GM21786 (cell line): ENCODE results near the gene IGFBP7.

Experiments
- ATAC-seq: cut with Tn5 transposase; IDR thresholded peaks from one replicate; pipeline ENCODE4 v1.9.1; 2021; ENCODE audit not compliant: unreplicated experiment

Gene IGFBP7

DNA sequence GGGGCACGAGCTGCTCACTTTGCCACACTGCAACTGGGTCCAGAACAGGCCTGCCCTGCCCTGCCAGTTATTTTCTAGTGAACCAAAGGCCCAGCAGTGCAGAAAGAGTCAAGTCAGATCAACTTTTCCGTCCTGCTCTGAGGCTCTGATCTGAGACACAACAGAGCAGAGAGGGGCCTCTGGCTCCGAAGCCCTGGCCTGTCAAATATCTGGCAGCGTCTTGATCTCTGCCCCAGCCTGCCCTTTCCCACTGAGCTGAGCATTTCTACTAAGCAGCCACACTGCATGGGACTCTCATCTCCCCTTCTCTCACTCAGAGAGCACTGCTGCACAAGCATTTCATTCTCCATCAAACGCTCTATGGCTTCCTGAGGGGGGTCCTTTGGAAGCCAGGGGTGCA, 11.8 kb downstream of the IGFBP7 start:
- ATAC-seq = no peak

DNA sequence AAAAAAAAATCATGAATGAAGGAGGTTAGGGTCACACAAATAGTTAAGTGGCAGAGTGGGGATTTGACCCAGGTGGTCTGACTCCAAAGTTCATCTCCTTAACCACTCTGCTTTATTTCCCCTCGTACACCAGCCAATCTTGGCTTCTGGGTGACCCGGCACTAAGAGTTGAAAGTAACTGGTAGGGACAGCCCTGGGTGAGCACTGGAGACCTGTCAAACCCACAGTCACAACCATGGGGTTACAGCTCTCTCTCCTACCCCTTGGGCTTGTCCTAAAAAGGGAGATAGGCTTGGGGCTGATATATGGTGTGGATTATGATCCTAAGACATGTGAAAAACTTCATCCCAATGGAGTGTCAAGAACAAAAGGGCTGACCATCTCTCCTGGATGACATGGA, 12.5 kb downstream of the IGFBP7 start:
- ATAC-seq = no peak

DNA sequence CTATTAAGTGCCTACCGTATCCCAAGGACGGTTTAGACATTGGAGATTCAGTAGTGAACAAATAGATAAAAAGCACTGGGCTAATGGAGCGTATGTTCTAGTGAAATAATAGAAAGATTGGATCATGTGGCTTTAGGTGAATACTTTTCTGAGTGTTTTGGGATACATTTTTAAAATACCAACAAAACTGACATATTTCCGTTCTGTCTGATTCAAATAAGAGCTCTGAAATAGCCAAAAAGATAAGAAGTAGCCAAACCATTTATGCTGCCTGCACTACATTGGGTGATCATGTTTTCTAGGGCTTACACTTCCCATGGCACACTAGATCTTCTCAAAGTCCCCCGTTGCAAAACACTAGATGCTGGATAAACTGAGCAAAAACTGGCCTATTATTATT, 14.2 kb downstream of the IGFBP7 start:
- ATAC-seq = no peak

DNA sequence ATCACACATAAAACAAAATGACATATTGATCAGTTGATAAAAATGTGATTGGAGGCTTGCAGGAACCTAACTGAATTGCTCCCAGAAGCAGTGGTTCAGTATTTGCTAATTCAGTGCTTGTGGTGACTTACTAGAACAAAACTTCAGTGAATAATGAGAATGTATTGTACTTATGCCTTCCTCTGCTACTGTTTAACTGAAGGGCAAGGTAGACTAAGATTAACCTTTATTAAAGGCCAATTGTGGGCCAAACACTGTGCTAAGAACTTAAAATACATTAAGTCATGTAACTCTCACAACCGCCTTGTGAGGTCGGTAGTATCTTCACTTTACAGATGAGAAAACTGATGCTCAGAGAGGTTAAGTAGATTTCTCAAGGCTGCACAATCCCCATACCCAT, 14.9 kb downstream of the IGFBP7 start:
- ATAC-seq = no peak

DNA sequence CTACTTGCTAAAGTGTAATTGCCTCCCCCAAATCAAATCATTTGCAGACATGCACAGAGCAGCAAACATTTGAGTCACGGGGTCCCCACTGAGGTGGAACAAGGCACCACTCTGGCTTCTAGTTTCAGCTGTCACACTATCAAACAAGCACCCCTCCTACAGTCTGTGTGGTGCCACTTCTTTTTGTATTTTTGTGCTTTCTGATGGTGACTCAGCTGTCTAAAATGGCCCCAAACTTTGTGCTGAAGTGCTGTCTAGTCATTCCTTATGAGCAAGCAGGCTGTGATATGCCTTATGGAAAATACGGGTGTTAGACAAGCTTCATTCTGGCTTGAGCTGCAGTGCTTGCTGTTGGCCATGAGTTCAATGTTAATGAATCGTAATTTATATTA, 15.4 kb downstream of the IGFBP7 start:
- no peak for ATAC-seq

DNA sequence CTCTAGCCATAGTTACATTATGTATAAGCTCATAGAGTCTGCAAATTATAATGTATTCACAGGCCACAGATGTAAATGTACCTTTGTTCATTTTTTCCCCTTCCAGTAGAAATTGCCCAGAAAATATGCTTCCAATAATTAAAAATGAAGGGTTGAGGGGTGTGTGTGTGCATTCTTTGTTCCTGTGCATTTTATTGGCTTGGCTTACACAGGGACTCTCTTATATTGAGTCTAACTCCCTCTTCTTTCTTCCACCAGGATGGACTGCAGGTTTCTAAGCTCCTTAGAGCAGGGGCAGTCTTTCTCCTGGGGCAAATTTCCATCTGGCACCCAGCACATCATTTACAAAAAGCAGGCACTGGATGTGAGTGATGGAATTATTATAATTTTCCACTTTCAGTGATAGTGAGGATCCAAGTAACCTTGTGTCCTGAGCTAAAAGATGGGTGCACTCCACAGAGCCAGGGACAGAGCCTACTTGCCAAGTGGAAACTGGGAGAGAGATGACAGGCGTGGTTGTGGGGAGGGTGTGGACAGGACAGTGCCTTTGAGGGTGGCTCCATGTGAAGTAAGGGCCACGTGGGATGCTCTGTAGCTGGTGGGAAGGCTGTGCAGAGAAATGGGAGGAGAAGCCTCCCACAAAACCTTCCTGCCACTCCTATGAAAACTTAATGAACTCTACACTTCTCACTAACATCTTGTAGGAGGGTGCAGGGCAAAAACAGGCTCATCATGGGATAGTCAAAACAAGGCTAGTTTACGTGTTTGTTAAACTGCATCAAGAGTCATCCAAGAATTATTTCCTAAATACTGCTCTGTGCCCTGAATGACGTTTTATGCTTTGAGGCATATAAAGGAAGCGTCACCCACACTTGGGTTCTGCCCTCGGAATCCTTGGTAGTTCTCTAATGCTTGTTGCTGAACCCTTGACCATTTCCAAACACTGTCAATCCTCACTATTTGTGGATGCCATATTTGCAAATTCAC, 16.0 kb downstream of the IGFBP7 start:
- ATAC-seq = no peak

DNA sequence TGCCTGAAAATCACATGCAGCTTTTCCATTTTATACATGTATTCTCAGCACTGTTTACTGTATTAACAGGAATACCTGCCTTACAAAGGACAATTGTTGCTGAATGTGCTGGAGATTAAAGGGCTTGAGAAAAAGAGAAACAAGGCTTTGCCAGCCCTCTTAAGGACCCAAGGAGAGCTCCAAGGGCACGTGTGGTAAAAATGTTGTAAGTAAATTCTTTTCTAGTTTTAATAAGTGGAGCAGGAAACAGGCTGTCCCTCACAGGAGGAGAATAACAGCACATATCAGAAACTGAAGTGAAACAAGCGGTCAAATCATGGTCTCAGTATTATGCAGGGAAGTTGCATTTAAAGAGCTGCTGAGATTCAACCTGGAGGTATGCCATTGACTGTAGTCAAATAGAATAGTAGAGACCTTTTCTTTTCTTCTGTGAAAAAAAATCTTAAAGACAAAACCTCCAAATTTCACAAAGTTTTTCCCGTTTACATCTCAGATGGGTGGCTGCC, 18.5 kb downstream of the IGFBP7 start:
- no peak for ATAC-seq

DNA sequence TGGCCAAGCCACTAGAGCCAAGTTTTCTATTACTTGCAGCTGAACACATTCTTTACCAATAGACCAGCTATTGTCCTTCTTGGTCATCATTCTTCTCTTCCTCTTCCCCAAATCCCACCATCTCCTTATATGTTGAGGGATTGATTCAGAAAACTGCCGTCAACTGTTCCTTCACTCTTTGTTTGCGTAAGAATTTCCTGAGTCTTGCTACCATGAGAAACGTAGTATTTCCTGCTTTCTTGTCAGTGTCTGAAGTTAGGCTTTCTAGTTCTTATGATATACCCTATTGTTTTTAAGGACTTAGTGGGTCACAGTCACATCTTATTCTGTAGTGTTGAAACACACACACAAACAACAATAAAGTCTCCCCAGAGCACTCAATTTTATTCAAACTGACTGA, 20.1 kb downstream of the IGFBP7 start:
- no peak for ATAC-seq

DNA sequence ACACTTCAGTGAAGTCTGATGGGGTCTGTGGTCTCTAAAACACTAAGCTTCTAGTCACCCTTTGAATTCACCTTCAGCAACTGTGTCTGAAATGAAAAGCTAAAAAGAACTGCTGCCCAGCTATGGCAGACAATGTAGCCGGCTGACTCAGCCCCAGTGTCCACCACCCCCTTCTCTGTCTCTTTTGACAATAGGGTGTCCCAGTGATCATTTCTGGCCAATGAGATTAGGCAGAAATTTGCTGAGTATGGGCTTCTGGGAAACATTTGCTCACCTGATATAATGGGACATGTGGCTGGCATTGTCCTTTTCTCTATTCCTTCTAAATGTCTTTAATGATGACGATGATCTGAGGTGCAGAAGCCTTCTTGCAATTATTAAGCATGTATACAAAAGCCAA, 20.6 kb downstream of the IGFBP7 start:
- ATAC-seq = no peak

DNA sequence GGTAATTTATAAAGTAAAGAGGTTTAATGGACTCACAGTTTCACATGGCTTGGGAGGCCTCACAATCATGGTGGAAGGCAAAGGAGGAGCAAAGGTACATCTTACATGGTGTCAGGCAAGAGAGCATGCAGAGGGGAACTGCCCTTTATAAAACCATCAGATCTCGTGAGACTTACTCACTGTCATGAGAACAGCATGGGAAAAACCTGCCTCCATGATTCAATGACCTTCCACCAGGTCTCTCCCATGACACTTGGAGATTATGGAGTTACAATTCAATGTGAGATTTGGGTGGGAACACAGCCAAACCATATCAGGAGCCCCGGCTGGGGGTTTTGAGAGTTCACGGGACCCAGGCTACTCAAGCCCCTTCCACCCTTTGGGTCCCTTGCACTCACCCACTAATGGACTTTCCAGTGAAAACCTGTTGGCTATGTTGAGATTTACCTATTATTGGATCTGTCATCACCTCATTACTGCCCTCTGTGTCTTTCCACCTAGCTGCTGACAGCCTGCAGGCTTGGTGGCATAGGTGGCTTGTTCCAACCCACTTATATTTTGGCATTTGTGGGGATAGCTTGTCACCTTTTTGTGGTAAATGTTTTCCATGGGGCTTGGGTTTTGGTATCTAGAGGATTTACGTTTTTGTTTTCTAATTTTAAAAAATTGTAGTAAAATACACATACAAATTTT, 24.0 kb downstream of the IGFBP7 start:
- ATAC-seq = no peak

DNA sequence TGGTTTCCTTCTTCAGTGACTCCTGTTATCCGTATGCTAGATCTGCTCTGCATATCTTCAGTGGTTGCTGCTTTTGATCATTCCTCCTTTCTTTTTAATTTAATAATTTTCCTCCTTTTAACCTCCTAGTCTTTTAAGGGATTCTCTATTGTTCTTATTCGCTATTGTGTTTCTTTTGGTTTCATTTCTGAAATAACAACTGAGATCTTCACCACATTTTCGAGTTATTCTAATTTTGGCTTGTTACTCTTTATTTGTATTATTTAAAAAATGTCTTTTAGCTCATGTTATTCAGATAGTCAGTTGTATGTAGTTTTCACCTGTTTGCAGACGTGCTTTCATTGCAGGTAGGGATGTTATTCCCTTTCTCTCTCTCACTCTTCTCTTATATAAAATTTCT, 24.9 kb downstream of the IGFBP7 start:
- ATAC-seq = no peak

DNA sequence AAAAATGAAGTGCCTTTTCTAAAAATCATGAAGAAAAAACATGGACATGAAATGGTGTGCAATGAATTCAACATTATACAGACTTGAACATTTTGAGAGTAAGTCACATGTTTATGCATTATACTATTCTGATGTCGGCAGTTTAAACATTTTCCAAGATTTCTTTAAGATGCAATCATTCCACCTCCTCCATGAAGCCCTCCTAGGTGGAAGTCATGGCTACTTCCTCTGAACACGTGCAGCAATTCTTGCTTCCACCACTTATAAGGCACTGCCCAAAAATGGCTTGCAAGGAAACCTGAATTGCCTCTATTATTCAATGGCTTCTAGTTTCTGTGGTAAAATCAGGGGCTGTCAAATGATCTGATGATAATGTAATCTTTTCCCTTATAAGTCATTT, 25.8 kb downstream of the IGFBP7 start:
- no peak for ATAC-seq

DNA sequence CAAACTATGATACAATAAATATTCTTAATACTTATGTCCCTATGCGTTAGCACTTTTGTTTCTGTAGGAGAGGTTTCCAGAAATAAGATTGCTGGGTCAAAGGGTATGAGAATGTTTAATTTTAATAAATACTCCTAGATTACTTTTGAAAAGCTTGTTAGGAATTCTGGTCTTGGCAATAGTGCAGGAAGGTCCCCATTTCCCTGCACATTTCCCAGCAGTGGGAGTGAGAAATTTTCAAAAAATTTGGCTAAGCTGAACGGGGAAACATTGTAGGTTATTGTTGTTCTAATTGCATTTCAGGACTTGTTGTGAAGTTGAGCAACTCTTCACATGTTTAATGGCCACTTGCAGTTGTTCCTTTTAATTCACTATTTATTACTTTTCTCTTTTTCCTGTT, 27.1 kb downstream of the IGFBP7 start:
- ATAC-seq = no peak

DNA sequence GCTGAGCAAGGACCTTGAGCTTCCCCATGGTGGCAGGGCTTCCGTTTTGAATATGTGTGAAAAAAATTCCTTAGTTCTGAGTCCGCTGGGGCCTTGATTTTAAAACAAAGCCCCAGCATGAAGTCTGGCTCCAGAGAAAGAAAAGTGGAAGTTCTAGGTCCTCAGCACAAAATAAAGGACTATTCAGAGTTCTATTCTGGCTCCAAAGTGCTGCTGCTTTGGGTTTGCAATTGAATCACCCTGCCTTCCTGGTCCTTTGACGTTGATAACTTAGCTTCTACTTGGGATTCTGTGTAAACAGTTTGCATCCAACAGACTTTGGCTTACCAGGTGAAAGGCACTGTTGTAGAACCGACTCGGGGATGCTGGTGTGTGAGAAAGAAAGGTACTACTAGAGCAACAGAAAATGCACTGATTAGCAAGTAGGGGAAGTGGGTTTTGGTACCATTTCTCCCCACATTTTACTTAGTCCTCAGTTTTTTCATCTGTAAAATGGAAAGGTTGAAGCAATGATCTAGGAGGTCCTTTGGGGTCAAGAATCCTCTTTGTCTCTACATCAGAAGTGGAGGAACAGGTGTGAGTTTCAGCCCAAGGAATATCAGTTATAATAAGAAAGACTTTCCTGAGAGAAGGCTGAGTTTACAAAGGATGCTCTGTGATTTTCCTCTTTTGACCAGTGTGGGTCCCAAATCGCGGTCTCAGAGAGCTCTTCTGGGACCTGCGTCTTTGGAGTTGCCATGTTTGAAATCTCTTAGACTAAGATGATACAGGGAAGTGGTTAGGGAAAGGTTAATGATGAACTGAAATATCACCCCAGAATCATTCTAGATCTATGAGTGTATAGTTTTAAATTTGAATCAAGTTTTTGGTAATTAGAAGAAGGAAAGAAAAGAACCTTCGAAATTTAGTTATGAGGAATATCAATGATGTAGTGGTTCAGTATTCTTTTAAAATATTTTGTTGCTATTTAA, 28.2 kb downstream of the IGFBP7 start:
- no peak for ATAC-seq

DNA sequence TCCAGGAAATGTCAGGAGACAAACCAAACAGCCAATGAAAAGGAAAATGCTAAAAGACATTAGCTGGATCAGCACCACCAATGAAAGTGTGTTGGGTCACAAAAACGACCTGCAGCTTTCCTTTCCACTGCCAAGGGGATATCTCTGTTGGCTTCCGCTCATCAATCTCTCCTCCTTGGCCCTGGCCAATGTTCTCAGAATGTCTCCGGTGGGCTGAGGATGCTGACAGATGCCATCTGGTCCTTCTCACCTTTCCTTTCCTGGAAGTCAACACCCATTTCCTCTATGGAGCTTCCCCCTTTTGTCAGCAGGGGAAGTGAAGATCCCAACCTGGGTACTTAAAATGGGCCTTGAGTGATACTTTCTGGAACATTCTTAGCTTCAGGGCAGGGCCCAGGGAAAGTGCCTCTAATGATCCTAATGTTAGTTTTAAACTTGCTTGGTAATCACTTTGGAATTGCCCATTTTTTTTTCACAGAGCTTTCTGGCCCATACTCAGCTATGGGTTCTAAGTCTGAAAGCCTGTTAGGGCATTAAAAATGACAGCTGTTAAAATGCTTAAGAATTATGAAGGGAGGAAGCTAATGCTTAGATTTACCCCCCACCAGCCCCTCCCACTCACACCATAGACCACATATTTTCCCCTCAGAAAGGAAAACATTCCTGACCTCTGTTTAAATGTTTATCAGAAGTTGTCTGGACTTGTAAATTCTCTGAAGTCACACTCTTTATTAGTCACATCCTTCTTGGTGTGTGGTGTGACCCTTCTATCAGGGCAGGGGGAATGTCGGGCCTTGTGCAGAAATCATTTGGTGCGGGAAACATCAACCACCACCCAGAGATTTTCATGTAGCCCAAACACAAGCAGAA, 29.2 kb downstream of the IGFBP7 start:
- no peak for ATAC-seq

DNA sequence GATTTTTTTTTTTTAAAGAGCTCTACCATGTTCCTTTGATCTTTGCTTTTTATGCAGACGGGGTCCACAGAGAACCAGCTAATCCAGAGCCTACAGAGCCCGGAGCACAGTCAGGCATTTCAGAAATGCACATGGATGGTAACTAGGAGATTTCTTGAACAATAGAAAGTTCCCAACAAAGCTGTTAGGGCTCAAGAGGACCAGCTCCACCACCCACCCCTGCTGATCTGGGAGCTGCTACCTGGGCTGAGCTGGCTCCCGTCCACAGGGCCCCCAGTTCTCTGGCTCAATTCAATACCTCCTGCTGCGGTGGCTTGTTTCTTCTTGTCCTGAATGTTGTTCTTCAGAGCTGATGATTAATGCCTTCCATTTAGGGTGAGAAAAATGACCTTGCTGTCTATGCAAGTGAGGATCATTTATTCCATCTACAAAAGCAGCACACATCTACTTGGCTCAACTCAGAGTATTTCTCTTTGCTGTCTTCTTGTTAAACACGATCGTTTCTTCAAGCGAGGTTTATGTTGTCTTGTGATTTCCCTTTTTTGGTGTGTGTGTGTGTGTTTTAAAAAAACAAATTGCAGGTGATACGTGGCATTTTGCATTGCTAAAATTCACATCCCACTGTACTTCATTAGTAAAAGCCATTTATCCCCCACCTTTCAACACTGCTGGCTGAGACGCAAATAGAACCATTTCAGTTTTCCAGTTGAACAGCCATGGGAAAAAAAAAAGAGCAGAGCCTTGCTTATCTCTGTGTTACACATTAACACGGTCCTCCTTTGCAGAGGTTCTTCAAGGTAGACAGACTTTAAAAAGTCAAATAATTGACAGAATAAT, 31.3 kb downstream of the IGFBP7 start:
- no peak for ATAC-seq

DNA sequence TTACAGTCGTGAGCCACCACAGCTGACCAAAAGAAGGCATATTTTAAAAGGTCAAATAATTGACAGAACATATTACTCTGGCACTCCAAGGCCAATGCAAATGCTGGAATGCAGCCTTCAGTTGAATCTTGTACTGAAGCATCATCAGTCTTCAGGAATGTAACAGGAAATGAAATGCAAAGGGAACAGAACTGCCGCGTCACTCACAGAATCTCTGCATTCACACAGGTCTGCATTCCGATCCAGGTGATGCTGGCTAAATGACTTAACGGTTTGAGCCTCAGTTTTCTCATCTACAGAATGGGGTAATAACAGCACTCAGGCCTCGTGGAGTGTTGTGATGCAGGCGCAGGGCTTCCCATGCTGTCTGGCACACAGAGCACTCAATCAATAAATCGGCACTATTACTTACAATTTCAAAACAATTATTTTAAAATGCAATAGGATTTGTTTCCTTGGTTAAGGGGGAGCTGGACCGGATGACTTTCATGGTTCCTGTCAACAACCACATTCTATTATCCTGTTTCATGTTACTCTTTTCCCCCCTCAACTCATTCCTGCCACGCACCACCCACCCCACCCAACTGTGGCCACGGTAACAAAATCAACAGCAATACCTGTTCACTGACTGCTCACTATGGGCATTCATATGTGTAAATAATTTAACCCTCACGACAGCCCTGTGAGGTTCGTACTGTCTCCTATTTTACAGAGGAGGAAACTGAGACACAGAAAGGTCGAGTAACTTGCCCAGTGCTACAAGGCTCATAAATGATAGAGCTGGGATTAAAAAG, 32.4 kb downstream of the IGFBP7 start:
- no peak for ATAC-seq

DNA sequence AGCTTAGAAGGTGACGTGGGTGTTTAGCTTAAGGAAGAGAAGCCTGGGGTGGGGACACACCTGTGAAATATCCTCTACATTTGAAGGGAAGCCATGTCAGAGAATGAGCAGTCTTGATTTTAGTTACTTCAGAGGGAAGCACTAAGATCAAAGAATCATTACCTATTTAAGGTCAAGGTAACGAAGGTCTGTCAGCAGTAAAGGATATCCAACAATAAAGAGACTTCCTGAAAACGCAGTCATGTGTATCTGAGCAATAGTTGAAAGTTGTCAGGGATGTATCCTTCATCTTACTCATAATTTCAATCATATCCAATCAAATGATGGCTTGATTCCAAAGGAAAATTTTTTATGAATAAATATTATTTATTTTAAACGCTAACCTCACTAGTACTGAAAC, 33.5 kb downstream of the IGFBP7 start:
- ATAC-seq = no peak
